GM12878 (cell line): ENCODE measurements around the gene DOCK2. TPM values are rescaled to one million over a fixed set of nuclear protein-coding genes. Genes with fewer than 3 reads are reported as not detected.
"Not testable (repeated sequence)": the region's sequence is repeated elsewhere in the genome, so short reads cannot be mapped to it uniquely, and the experiment has no call there.

ENCODE experiments used
- ATAC-seq: fragments of 200-7000 bp; cut with Tn5 transposase; 3 replicates; pipeline ENCODE4 v1.9.1; 2020; ENCODE audit warnings: mild to moderate bottlenecking, moderate library complexity
- BruUV-seq: library from RNA; stranded (reverse); fragments of 400-500 nt; replicated peaks from 2 replicates; lab custom pipeline; 2021; lab: Mats Ljungman, UMichigan
- CTCF ChIA-PET: fragments of 300-600 bp; sonication (Branson Sonifier 250); formaldehyde crosslinking; extraction: SDS; loops from one replicate; lab custom pipeline; 2021; ENCODE audit warnings: inconsistent platforms; lab: Yijun Ruan, JAX
- POLR2A ChIA-PET: fragments of 350-600 bp; formaldehyde crosslinking; extraction: SDS; loops from one replicate; lab custom pipeline; 2021; ENCODE audit warnings: inconsistent platforms; lab: Charles Lee
- RAD21 ChIA-PET: fragments of 300-600 bp; sonication (Branson Sonifier 250); formaldehyde crosslinking; loops from one replicate; lab custom pipeline; 2023; ENCODE audit warnings: antibody characterized with exemption; ENCODE audit not compliant: unreplicated experiment; lab: Charles Lee
- SMC1A ChIA-PET: fragments of 300-600 bp; sonication (Branson Sonifier 250); formaldehyde crosslinking; loops from one replicate; lab custom pipeline; 2023; ENCODE audit not compliant: unreplicated experiment, uncharacterized antibody; lab: Charles Lee
- DNase-seq: peaks from one replicate; pipeline ENCODE4 v3.0.0-alpha.2; 2011; ENCODE audit warnings: low read depth, low spot score
- FAIRE-seq: peaks from 3 replicates; lab custom pipeline; 2011; peaks lifted over from hg19 to GRCh38; lab: Jason Lieb, UNC
- H2AFZ ChIP-seq: 2 replicates; pipeline ENCODE4 v1.6.0; 2011; ENCODE audit warnings: low read depth, low read length, control low read depth; ENCODE audit not compliant: control insufficient read depth
- H3K27ac ChIP-seq: 2 replicates; pipeline ENCODE4 v1.5.1; 2011; ENCODE audit warnings: control low read depth; ENCODE audit not compliant: control insufficient read depth, insufficient read depth
- H3K27me3 ChIP-seq, 2 experiments: replicated peaks in 1 of 2; 2 replicates each; pipeline versions ENCODE4 v1.6.0 to v1.6.1; 2011; ENCODE audit warnings: low read length in 1 of 2; ENCODE audit not compliant: control insufficient read depth in 2 of 2, insufficient read depth in 2 of 2
- H3K36me3 ChIP-seq, 2 experiments: 2 replicates each; pipeline ENCODE4 v1.5.1; 2011; ENCODE audit warnings: low read length in 1 of 2; ENCODE audit not compliant: control insufficient read depth in 2 of 2, insufficient read depth in 2 of 2
- H3K4me1 ChIP-seq: 2 replicates; pipeline ENCODE4 v1.6.1; 2011; ENCODE audit warnings: mild to moderate bottlenecking, low read length, moderate library complexity, mixed read lengths; ENCODE audit not compliant: control insufficient read depth, insufficient read depth
- H3K4me2 ChIP-seq: 2 replicates; pipeline ENCODE4 v1.6.0; 2011; ENCODE audit warnings: control low read depth; ENCODE audit not compliant: control insufficient read depth, insufficient read depth
- H3K4me3 ChIP-seq: fragments of 200-600 bp; sonication (generic); 2 replicates; pipeline ENCODE4 v1.5.1; 2016
- H3K79me2 ChIP-seq: 2 replicates; pipeline ENCODE4 v1.6.0; 2011; ENCODE audit warnings: low read length; ENCODE audit not compliant: control insufficient read depth, insufficient read depth
- H3K9ac ChIP-seq: 2 replicates; pipeline ENCODE4 v1.8.0; 2011; ENCODE audit warnings: low read length, control low read depth, mixed read lengths; ENCODE audit not compliant: control insufficient read depth, insufficient read depth
- H3K9me3 ChIP-seq: replicated peaks from 3 replicates; pipeline ENCODE4 v1.5.1; 2011; ENCODE audit warnings: mild to moderate bottlenecking, low read length; ENCODE audit not compliant: control insufficient read depth, insufficient read depth
- H4K20me1 ChIP-seq: 2 replicates; pipeline ENCODE4 v1.6.0; 2011; ENCODE audit not compliant: control insufficient read depth, insufficient read depth
- MYC ChIP-seq: IDR thresholded peaks from 2 replicates; pipeline ENCODE4 v1.6.1; 2011; ENCODE audit warnings: mild to moderate bottlenecking, low read length, moderate library complexity, inconsistent platforms; ENCODE audit not compliant: insufficient read depth, insufficient replicate concordance, insufficient read length, severe bottlenecking
- USF2 ChIP-seq: IDR thresholded peaks from 2 replicates; pipeline ENCODE4 v1.6.1; 2011; ENCODE audit warnings: low read depth, low read length, improper control_type of control experiment, borderline replicate concordance
- WGBS: methylation state at CpG from one replicate; pipeline ENCODE4 v1.1.6; 2016; ENCODE audit warnings: low lambda C conversion rate; ENCODE audit not compliant: insufficient replicate concordance, insufficient coverage; ENCODE audit errors: missing lambda C conversion rate; 5-methylcytosine and 5-hydroxymethylcytosine counted together
- in situ Hi-C: fragments of 300-500 bp; cut with MboI; formaldehyde crosslinking; loops from 9 replicates; pipeline ENCODE4 v1.14.3; 2018; ENCODE audit warnings: mixed read lengths
- intact Hi-C: fragments of 100-400 bp; cut with micrococcal nuclease; formaldehyde crosslinking; loops from one replicate; pipeline ENCODE4 v1.14.2; 2022; ENCODE audit not compliant: unreplicated experiment
- polyA plus RNA-seq, 11 experiments: library from polyadenylated mRNA; depleted of rRNA in 4 of 11; unstranded in 6 of 11; stranded (reverse) in 5 of 11; fragments of >200 nt; fragmentation: Nextera tagmentation in 4 of 11; fragmentation: Illumina TruSeq in 1 of 11; extraction: Ambion mirVana in 4 of 11; extraction: Trizol in 1 of 11; gene quantifications; 1 replicate in 1 of 11; 2 replicates in 10 of 11; pipeline versions ENCODE4 v1.2.1 to v1.2.3, GENCODE V29; 2011 to 2016; ENCODE audit warnings: inconsistent platforms in 2 of 11, missing spikeins in 2 of 11, low read depth in 1 of 11
- total RNA-seq, 4 experiments: library from RNA; depleted of rRNA in 3 of 4; stranded (reverse); fragments of >200 nt in 3 of 4; fragmentation: Illumina TruSeq in 1 of 4; extraction: Trizol in 1 of 4; gene quantifications; 2 replicates each; pipeline versions ENCODE4 v1.2.1 to v1.2.3, GENCODE V29; 2013 to 2021
- TF ChIP-seq, protein P1 (sequence below): fragments of 450-650 bp; conservative IDR thresholded peaks from 2 replicates; pipeline ENCODE4 v1.6.1; 2017; ENCODE audit warnings: mild to moderate bottlenecking, moderate library complexity
- TF ChIP-seq, protein P2 (sequence below): fragments of 450-650 bp; formaldehyde crosslinking; IDR thresholded peaks from 2 replicates; pipeline ENCODE4 v1.4.0; 2022; ENCODE audit warnings: mild to moderate bottlenecking, moderate library complexity
- TF ChIP-seq, protein P3 (sequence below): IDR thresholded peaks from 2 replicates; pipeline ENCODE4 v1.6.1; 2012; ENCODE audit warnings: mild to moderate bottlenecking, low read depth, low read length

DOCK2 gene
- total and polyA plus RNA-seq, 10 of the 15 experiments (the other 5 are each of a cell fraction or from before 2014, with no cell fraction given) = 34.2 to 192 (median 118) TPM

DNA sequence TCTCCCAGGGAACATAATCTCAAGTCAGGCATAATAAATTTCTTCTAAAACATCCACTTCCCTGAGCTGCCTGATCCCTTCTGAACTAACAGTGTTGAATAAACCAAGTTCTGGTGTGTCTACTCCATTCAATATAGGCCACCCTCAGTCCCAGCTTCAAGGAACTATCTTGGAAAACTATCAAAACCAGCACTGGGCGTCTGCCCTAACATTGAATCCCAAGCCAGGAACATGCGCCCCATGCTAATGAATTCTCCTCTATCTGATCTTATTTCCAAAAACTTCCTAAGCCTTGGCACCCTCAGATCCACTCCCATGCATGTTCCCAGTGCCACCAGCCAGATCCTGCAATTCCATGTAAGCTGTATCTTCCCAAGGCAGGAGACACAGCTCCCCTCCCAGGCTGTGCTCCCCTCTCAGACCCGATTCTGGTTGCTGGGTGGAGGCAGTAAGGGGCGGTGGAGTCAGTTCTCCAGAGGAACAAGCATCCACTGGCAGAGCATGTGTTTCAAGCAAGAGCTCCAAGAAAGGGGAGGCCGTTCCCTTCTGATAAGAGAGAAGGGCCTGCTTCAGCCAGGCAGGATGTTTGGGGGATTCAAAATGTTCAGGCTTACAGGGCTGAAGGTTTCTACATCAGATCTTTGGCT is 455.5 kb downstream of the DOCK2 start (continued):
- TF ChIP-seq, protein P1, sequence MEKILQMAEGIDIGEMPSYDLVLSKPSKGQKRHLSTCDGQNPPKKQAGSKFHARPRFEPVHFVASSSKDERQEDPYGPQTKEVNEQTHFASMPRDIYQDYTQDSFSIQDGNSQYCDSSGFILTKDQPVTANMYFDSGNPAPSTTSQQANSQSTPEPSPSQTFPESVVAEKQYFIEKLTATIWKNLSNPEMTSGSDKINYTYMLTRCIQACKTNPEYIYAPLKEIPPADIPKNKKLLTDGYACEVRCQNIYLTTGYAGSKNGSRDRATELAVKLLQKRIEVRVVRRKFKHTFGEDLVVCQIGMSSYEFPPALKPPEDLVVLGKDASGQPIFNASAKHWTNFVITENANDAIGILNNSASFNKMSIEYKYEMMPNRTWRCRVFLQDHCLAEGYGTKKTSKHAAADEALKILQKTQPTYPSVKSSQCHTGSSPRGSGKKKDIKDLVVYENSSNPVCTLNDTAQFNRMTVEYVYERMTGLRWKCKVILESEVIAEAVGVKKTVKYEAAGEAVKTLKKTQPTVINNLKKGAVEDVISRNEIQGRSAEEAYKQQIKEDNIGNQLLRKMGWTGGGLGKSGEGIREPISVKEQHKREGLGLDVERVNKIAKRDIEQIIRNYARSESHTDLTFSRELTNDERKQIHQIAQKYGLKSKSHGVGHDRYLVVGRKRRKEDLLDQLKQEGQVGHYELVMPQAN = no peak
- TF ChIP-seq, protein P2, sequence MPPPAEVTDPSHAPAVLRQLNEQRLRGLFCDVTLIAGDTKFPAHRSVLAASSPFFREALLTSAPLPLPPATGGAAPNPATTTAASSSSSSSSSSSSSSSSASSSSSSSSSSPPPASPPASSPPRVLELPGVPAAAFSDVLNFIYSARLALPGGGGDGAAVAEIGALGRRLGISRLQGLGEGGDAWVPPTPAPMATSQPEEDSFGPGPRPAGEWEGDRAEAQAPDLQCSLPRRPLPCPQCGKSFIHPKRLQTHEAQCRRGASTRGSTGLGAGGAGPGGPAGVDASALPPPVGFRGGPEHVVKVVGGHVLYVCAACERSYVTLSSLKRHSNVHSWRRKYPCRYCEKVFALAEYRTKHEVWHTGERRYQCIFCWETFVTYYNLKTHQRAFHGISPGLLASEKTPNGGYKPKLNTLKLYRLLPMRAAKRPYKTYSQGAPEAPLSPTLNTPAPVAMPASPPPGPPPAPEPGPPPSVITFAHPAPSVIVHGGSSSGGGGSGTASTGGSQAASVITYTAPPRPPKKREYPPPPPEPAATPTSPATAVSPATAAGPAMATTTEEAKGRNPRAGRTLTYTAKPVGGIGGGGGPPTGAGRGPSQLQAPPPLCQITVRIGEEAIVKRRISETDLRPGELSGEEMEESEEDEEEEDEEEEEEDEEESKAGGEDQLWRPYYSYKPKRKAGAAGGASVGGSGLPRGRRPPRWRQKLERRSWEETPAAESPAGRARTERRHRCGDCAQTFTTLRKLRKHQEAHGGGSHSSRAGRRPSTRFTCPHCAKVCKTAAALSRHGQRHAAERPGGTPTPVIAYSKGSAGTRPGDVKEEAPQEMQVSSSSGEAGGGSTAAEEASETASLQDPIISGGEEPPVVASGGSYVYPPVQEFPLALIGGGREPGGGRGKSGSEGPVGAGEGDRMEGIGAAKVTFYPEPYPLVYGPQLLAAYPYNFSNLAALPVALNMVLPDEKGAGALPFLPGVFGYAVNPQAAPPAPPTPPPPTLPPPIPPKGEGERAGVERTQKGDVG (CRISPR knock-in tag) = no peak
- TF ChIP-seq, protein P3, sequence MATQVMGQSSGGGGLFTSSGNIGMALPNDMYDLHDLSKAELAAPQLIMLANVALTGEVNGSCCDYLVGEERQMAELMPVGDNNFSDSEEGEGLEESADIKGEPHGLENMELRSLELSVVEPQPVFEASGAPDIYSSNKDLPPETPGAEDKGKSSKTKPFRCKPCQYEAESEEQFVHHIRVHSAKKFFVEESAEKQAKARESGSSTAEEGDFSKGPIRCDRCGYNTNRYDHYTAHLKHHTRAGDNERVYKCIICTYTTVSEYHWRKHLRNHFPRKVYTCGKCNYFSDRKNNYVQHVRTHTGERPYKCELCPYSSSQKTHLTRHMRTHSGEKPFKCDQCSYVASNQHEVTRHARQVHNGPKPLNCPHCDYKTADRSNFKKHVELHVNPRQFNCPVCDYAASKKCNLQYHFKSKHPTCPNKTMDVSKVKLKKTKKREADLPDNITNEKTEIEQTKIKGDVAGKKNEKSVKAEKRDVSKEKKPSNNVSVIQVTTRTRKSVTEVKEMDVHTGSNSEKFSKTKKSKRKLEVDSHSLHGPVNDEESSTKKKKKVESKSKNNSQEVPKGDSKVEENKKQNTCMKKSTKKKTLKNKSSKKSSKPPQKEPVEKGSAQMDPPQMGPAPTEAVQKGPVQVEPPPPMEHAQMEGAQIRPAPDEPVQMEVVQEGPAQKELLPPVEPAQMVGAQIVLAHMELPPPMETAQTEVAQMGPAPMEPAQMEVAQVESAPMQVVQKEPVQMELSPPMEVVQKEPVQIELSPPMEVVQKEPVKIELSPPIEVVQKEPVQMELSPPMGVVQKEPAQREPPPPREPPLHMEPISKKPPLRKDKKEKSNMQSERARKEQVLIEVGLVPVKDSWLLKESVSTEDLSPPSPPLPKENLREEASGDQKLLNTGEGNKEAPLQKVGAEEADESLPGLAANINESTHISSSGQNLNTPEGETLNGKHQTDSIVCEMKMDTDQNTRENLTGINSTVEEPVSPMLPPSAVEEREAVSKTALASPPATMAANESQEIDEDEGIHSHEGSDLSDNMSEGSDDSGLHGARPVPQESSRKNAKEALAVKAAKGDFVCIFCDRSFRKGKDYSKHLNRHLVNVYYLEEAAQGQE = no peak
- TF ChIP-seq MYC = no peak
- TF ChIP-seq USF2 = no peak

DNA sequence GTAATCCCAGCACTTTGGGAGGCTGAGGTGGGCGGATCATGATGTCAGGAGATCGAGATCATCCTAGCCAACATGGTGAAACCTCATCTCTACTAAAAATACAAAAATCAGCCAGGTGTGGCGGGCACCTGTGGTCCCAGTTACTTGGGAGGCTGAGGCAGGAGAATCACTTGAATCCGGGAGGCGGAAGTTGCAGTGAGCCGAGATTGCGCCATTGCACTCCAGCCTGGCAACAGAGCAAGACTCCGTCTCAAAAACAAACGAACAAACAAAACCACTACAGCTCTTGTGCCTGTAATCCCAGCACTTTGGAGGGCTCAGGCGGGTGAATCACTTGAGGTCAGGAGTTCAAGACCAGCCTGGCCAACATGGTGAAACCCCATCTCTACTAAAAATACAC is 457.3 kb downstream of the DOCK2 start:
- CTCF ChIA-PET = interaction anchor here (1.4 kb wide), 1 partner anchor 88 kb away, joined by 3 read pairs; no protein-coding TSS in a partner anchor

More for the DNA sequence above, 457.3 kb downstream of the DOCK2 start:
- H3K9ac ChIP-seq, H3K36me3 ChIP-seq, BruUV-seq, ATAC-seq, H3K79me2 ChIP-seq, H3K4me3 ChIP-seq, H4K20me1 ChIP-seq, H3K27ac ChIP-seq, H2AFZ ChIP-seq, intact Hi-C loops, H3K4me1 ChIP-seq, H3K4me2 ChIP-seq, in situ Hi-C loops, H3K9me3 ChIP-seq, H3K27me3 ChIP-seq, POLR2A ChIA-PET, DNase-seq, FAIRE-seq: not testable (repeated sequence)
- ChIA-PET RAD21 (interaction anchor here (1.5 kb wide), 1 partner anchor 130 kb away, joined by 3 read pairs; no protein-coding TSS in a partner anchor), SMC1A (interaction anchor here (0.9 kb wide), 1 partner anchor 57 kb away, joined by 3 read pairs; no protein-coding TSS in a partner anchor)
- WGBS = 52% methylated on average over 8 of the region's 10 CpGs
